PC-9 (cell line): ENCODE data around the gene FN3K.

ENCODE experiments used
- EZH2 ChIP-seq: fragments of 200-600 bp; sonication (generic); IDR thresholded peaks from 2 replicates; pipeline ENCODE4 v1.8.0; 2017; ENCODE audit warnings: antibody characterized with exemption, low read depth
- TF ChIP-seq, protein P1 (sequence below): fragments of 200-600 bp; sonication (generic); conservative IDR thresholded peaks from 2 replicates; pipeline ENCODE4 v1.6.1; 2017; ENCODE audit warnings: mixed run types, antibody characterized with exemption, mild to moderate bottlenecking, moderate library complexity

DNA sequence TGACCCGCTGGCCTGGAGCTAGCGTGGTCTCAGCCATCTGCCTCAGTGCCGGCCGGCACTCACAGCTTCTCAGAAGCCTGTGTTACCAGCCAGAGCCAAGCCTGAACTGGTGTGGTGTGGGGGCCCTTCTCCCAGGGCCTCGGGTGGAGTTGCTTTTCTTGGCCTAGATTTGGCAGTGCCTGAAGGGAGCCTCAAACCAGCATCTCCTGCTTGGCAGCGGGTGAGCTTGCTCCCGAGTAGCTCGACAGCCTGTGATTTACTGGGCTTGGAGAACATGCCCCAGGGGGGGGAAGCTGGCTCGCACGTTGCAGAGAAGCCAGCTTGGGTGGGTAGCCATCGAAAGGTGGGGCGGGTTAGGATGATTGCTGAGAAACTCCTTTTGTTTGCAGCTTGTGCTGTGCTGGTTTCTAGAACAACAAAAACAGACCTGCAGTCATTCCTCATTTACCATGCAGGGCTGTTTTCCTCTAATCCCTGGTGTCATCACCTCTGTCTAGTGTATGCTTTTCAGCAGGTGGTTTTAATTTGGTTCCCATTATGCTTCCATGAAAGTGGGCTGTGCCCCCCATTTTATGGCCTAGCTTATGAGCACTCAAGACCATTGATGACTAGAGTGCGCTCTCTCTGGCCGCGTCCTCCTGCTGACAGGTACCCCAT is 58.7 kb downstream of the FN3K start:
- no peak for TF ChIP-seq EZH2
- TF ChIP-seq, protein P1, sequence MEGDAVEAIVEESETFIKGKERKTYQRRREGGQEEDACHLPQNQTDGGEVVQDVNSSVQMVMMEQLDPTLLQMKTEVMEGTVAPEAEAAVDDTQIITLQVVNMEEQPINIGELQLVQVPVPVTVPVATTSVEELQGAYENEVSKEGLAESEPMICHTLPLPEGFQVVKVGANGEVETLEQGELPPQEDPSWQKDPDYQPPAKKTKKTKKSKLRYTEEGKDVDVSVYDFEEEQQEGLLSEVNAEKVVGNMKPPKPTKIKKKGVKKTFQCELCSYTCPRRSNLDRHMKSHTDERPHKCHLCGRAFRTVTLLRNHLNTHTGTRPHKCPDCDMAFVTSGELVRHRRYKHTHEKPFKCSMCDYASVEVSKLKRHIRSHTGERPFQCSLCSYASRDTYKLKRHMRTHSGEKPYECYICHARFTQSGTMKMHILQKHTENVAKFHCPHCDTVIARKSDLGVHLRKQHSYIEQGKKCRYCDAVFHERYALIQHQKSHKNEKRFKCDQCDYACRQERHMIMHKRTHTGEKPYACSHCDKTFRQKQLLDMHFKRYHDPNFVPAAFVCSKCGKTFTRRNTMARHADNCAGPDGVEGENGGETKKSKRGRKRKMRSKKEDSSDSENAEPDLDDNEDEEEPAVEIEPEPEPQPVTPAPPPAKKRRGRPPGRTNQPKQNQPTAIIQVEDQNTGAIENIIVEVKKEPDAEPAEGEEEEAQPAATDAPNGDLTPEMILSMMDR, result no peak
